Stimulated activated CD4-positive, alpha-beta T cell treated with anti-CD3 and anti-CD28 coated beads, TNF-alpha, amount 100 ng/mL, for 48 hours (primary cell): ENCODE data around the gene DBN1.

Source experiments
- DNase-seq, 3 donors: peaks; one replicate each; pipeline ENCODE4 v3.0.0-alpha.2; 2020; ENCODE audit warnings: low read depth in 3 of 3

Gene DBN1

DNA sequence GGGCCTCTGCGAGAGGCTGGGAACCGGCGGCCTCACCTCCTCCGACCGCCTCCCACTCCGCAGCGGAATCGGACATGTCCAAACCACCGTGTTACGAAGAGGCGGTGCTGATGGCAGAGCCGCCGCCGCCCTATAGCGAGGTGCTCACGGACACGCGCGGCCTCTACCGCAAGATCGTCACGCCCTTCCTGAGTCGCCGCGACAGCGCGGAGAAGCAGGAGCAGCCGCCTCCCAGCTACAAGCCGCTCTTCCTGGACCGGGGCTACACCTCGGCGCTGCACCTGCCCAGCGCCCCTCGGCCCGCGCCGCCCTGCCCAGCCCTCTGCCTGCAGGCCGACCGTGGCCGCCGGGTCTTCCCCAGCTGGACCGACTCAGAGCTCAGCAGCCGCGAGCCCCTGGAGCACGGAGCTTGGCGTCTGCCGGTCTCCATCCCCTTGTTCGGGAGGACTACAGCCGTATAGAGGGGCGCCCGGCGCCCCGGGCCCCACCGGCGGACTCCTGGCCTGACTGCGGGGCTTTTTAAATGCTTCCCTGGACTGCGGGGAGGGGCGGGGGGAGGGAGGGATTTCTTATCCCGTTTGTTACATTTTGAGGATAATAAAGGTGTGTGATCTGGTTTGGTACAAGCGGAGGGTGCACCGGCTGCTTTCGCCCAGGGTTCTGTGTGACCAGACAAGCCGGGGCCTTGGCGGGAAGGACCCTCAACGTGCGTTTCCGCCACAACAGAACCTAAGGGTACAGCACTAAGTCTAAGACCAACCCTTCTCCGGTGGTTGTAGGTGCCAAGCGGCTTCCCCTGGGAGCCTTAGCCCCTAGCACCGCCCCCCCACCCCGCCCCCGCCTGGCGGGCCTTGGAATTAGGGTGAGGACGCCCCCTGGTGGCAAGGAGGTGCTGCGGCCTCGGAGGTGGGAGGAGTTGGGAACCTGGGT, 17.5 kb downstream of the DBN1 start:
- peak; percentile 92 to 99 (median 98) for DNase-seq

DNA sequence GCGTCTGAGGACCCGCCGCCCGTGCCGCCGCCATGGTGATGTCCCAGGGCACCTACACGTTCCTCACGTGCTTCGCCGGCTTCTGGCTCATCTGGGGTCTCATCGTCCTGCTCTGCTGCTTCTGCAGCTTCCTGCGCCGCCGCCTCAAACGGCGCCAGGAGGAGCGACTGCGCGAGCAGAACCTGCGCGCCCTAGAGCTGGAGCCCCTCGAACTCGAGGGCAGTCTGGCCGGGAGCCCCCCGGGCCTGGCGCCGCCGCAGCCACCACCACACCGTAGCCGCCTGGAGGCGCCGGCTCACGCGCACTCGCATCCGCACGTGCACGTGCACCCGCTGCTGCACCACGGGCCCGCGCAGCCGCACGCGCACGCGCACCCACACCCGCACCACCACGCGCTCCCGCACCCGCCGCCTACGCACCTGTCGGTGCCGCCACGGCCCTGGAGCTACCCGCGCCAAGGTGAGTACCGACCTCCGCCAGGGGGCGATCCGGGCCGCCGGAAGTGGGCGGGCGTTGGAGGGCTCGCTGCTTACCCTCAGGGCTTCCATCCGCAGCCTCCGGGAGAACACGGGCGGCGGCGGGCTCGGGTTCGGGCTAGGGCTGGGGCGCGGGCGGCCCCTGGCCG, 18.3 kb downstream of the DBN1 start:
- DNase-seq = peak; percentile 85 to 93 (median 88)

DNA sequence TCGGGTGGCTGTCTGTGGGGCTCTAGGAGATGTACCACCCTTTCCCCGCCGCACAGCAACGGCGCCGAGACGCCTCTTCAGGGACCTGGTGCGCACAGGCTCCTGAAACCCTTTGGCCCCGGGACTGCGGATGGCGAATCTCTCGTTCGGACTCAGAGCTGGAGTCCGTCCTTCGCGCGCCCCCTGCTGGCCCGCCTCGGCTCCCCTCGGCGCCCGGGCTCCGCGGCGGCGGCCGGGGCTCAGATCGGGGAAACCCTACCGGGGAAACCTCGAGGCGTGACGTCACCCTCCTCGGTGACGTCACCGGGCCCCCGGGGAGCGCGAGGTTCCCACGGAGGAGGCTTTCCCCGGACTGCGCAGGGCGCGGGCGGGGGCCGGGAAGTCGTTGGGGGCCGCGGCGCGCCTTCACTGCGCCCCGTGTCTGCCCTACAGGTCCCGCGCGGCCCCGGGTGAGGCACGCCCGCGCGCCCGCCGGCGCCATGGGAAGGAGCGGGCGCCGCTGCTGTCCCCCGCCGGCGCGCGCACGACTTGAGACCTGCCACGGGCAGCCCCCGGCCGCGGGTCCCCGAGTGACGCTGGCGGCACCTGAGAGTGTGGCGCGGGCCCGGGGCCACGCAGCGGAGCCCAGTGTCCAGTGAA, 18.9 kb downstream of the DBN1 start:
- peak; percentile 85 to 91 (median 91) for DNase-seq

DNA sequence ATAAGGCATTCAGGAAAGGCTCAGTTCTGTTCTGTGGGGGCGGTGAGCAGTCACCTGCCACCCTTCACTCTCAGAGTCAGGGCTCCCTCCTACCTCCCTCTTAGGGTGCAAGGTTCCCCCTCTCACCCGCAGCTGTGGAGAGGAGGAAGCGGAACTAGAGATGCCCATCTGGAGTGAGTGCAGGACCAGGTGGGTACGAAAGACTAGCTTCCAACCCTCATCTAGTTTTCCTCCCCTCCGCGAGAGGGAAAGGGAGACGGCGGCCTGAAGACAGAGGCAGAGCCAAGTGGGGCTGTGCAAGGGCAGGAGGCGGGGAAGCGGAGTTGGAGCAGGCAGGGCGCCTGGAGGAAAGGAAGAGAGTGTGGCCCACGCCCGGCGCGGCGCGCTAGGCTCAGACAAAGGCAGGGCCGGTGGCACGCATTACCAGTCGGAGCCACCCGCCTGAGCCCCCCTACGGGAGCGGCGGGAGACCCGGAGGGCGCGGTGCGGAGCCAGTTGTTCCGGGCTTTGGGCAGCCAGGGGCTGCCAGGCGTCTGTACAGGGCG, 19.5 kb downstream of the DBN1 start:
- DNase-seq = no peak

DNA sequence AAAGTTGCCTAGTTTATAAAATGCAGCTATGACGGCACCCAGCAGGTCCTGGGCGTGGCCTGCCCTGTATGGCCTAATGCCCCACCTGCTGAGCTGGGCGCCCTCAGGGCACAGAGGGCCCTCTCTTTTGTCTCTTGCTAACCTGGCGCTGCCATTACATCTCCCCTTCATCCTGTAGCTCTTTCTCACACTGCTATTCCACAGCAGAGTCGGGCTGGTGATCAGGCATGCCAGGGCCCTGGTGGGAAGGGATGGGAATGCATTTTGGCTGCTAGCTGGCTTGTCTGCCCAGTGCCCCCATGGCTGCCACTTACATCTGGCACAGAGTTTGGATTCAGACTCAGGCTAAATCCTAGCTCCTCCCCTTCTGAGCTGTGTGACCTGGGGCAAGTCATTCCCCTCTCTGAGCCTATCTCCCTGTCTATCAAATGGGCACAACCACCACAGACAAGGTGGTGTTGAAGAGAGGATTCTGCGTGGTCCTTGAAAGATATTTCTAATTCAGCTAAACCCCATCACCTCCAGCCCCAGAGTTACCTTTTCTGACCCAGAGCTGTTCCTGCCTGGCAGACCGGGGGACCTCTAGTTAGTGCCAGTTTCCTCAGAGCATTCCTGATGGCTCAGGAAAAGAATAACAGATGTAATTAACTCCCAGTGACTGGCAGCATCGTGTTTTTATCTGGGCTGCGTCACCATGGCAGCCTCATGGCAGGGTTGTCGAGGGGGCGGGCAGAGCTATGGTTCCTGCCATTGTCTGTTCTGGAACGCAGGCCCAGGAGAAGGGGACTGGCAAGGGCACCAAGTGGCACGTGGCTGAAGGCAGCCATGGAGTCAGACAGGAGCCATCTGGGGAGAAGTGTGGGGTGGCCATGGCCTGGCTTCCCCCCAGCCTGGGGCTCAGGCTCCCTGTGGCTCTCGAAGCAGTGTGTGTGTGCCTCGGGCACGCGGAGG, 20.5 kb downstream of the DBN1 start:
- no peak for DNase-seq

DNA sequence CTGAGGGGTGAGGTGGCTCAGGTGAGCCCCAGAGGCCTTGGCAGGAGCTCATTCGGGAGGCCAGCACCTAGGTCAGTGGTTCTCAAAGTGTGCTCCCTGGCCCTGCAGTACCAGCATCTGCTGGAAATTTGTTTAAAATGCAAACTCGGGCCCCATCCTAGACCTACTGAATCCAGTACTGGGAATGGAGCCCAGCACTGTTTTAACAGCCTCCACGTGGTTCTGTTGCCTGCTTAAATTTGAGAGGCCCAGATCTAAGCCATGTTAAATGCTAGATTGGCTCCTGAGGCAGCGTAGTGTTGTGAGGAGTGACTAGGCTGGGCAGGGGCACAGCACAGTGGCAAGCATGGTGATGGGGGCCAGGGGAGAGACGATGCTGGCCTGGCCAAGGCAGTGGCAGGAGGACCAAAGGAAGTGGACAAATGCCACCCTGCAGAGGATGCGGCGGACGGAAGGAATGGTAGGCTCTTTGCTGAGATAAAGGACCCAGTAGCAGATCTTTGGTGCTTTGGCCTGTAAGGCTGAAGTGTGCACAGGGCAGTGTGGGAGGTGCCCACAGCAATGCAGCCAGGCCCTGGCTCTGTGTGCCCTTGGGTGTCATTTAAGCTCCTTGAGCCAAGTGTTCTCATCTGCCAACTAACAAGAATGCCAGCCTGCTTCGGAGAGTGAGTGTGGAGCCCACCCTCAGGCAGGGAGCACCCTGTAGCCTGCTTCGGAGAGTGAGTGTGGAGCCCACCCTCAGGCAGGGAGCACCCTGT, 22.6 kb downstream of the DBN1 start:
- no peak for DNase-seq

DNA sequence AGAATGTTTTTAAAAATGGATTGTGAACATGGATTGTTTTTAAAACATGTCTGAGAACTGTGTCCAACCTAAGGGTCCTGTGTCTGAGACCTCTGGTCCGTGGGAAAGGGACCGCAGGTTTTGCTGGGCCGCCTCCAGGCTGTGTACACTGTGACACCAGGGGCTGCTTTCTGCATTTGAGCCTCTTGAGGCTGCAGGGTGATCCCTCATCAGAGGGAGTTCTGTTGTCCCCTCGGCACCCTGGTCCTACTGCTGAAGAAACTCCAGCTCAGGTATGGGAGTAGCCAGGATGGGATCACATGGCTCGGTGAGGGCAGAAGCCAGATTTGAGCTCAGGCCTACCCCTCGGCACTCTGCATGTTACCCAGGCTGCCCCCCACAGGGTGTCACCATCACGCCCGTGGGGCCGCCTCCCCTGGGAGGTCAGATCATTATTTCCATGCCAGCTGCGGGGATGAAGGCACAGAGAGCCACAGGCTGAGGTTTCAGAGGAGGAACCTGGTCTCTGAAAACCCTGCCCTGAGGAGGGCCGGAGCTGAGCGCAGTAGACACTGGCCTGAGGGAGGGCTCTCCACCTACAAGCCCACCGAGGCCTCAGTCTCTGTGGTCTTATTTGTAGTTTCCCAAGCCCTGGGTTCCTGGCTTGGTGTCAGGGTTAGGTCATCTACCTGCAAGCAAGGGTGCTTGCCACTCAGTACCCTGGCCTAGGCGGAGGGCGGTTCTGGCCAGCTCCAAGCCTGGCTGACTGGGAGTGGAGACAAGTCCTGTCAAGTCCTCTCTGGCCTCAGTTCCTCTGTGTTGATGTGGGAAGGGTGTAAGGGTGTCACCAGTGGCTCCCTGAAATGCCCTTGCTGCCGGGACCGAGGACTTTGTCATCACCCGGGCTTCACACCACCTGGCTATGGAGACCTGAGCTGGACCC, 24.0 kb downstream of the DBN1 start:
- no peak for DNase-seq

DNA sequence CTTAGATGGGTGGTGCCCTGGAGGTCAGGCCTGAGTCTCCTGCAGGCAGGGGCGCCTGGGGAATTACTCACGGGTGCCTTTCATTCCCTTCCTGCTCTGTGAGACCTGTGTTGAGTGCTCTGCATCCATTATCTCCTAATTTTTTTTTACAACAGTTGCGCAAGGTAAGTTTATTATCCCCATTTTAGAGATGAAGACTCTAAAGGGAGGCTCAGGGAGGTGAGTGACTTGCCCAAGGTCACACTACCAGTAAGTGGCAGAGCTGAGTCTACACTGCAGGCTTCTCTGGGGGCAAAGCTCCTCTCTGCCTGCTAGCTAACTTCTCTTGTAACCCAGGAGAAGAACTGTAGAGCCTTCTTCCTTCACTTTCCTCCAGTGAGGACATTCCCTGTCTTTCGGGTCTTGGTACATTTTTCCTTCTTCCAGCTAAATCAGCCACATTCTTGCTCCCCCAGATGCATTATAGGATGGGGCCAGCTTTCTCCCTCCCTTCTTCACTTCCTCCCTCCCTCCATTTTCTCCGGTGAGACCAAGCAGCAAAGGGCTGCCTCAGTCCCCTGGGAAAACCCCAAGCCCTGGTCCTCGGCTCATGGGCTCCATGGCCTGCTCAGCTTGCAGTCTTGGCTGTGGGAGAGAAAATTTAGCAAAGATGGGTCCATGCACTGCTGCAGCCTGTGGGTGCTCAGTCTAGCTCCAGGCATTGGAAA, 25.0 kb downstream of the DBN1 start:
- DNase-seq = no peak

DNA sequence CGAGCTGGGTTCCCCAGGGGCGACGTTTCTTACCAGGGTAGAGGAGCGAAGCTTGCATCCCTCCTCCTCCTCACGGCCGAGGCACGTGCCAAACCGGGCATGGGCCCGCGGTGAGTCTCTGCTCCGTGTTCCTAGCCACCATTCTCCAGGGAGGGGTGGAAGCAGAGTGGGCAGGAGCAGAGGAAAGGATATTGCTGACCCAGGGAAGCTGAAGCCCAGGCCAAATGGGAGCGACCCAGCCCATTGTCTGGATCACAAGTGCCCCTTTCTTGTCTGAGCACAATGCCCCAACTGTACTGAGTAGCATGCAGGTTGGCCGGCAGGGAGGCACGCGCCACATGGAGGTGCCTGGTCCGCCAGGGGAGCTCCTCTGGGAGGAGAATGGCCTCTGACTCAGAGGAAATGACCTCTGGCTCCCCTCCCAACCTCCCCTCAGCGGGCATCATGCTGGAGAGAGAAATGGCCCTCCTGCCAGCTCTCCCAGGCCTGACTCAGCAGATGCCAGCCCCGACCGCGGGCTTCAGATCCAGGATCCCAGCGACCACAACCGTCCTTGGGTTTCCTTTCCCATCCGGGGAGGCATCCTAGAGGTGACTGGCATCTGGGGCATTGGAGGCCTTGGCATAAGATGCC, 25.7 kb downstream of the DBN1 start:
- DNase-seq = no peak

DNA sequence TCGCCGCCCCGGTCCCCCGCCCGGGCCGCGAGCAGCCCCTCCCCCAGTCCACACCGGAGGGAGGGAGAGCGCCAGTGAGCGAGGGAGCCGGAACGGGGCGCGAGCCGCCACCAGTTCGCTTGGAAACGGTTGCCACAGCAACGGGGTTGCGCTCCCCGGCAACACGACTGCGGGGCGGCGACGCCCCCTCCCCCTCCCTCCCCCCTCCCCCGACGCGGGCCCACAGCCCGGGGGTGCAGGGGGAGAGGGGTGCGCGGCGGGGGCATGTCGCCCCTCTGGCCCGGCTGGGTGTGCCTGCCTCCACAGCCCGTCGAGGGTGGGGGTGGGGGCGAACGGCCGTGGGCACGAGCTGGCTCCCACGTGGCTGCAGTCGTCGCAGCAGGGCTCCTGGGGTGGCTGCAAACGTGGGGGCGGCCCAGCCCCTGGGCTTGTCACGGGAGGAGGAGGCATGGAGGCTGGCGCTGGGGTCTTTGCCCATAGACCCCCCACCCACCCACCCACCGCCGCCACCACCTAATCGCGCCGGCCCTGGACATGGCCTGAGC, 26.3 kb downstream of the DBN1 start:
- no peak for DNase-seq

DNA sequence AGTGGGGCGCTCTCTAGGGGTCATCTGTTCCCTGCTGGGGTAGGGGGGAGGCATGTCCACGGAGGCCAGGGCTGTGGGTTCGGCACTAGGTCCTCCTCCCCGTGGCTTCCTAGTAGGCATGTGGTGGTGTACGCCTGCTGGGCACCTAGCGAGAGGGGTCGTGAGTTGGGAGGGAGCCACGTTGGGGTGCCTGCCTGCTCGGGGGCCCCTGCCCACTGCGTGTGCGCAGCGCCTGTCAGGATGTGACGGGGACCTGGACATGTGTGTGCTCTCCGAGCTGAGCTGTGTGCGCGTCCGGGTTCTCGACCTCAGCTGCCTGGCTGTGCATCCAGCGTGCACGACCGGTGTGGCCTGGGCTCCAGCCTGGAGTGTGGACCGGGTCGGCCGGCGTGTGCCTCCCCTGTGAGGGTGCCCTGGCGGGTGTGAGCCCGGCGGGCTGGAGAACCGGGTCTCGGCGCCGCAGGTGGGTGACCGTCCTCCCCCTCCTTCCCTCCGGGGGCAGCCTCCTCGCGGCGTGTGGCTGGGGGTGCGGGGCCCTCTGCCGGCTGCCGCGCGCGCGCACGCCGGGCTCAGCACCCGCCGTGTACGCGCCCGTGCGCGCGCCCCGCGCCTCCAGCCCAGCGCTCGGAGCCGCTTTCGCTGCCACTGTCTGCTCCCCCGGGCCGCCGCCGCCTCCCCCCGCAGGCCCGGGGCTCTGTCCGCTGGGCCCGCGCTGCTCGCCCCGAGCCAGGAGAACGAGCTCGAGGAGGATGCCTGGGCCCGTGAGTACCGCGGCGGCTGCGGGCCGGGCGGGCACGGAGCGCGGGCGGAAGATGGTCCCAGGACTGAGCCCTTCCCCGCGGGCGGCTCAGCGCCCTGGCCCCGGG, 27.0 kb downstream of the DBN1 start, which contains the start of gene PRR7:
TSS of gene PRR7 (plus strand) at position 615 of the 866 bp plus-strand sequence. CDS start 8,254 bp downstream, outside the sequence.
- DNase-seq = peak in 2 of 3 donors; percentile 43 to 70

DNA sequence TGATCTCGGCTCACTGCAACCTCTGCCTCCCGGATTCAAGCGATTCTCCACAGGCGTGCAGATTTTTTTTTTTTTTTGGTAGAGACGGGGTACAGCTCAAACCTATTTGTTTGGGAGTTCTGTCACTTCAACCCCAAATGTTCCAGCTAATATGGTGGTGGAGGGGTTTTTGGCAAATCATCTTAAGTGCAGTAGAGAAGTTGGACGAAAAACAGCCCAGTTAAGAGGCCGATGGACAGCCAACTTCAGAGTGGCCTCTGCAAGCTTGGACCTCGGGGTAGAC, 27.6 kb downstream of the DBN1 start:
- DNase-seq = no peak

DNA sequence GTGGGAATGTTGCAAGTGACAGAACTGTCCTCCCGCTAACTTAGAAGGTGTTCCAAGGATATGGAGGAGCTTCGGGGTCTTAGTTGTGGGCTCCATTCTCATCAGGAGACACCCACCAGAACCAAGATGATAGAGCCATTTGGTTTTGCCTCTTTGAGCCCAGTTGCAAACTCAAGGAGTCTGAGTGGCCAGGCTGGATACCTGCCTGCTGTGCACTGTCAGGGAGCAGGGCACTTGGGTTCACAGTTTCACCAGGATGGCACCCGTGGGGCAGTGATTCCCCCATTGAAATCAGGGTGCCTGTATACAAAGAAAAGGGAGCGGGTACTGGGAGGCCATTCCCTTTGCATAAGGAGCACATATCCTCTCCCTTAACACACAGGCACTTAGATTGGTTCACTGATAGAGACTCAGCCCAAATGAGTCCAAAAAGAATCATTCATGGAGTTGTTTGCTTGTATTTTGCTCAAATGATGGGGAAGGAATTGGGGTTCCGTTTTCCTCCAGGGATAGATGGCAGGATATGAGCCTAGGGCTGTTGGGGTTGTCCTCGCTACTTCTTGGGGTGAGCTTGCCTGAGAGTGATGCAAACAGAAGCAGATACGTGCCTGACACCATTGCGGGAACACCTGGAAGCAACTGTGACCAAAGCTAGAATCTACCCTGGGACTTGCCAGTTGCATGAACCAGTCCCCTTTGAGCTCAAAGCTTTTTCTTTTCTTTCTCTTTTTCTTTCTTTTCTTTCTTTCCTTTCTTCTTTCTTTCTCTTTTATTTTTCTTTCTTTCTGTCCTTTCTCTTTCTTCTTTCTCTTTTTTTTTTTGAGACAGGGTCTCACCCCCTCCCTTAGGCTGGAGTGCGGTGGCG, 28.1 kb downstream of the DBN1 start:
- DNase-seq = no peak

DNA sequence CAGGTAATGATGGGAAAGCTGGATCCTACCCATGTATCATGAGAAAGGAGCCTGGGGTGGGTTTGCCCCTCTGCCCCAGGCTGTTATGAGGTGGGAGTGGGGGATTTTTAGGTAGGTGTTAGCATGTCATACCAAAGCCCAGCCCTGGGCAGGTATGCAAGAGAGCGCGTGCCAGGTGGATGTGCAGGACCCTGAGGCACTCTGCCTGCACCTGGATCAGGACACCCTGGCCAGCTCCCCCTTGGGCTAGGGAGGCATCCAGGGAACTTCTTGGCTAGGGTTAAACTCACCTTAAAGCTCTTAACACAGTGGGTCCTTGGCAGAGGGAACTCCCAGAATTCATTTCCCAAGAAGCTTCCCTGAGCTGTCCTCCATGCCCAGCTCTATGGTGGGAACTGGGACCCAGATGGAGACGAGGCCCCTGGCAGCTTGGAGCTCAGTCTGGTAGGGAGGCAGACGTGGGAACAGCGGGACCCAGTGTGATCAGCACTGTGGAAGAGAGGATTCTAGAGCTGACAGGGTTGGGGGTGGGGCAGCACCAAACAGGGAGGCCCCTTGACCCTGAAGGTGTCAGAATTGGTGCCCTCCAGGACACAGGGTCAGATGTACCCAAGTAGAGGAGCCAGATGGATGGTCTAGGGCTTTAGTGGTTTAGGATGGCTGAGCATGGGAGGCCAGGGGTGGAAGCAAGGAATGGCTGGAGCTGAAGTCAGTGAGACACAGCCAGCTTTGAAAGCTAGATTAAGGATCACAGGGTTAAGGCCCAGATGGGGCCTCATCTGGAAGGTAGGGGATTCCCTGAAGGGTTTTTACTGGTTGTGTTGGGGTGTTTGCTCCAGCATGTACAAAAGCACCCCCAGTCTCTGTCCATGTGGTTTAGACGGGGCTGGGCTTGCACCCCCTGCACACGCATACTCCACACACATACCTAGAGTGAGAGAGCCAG, 29.1 kb downstream of the DBN1 start:
- DNase-seq = no peak
